Stimulated activated CD4-positive, alpha-beta T cell treated with anti-CD3 and anti-CD28 coated beads, TNF-alpha, amount 100 ng/mL, for 24 hours (primary cell): ENCODE results near the gene HELT.
"Not testable (repeated sequence)": the region's sequence is repeated elsewhere in the genome, so short reads cannot be mapped to it uniquely, and the experiment has no call there.

Experiments used
- DNase-seq, 3 experiments: peaks; one replicate each; pipeline ENCODE4 v3.0.0-alpha.2; 2020; ENCODE audit warnings: low read depth in 3 of 3

HELT gene

GRCh38 chr4:185017964-185018772 lies at the start of gene HELT:
Gene HELT, plus strand, starts transcription at chr4:185018490. Its CDS starts 439 bp downstream, at chr4:185018929.
- DNase-seq: no peak

GRCh38 chr4:184968784-184969201 lies 49.5 kb upstream of the HELT start:
- DNase-seq: no peak

GRCh38 chr4:184969610-184970009 lies 48.7 kb upstream of the HELT start:
- no peak for DNase-seq

- DNase-seq: no peak
Measured at GRCh38 chr4:184972991-184973390, 45.3 kb upstream of the HELT start.

- DNase-seq: not testable (repeated sequence)
Measured at GRCh38 chr4:184976348-184976747, 41.9 kb upstream of the HELT start.

GRCh38 chr4:184977747-184978146 lies 40.5 kb upstream of the HELT start:
- DNase-seq: no peak

- DNase-seq: no peak
Measured at GRCh38 chr4:184978211-184978610, 40.1 kb upstream of the HELT start.

GRCh38 chr4:184979461-184980124 lies 38.7 kb upstream of the HELT start:
- DNase-seq: no peak

- DNase-seq: no peak
Measured at GRCh38 chr4:184980261-184980660, 38.0 kb upstream of the HELT start.

GRCh38 chr4:184983672-184984356 lies 34.5 kb upstream of the HELT start:
- DNase-seq: peak; percentile 23 to 73 (median 27)

GRCh38 chr4:184987493-184988031 lies 30.7 kb upstream of the HELT start:
- DNase-seq: no peak

- no peak for DNase-seq
Measured at GRCh38 chr4:184988611-184989010, 29.7 kb upstream of the HELT start.

- not testable (repeated sequence) for DNase-seq
Measured at GRCh38 chr4:184989283-184989682, 29.0 kb upstream of the HELT start.

- not testable (repeated sequence) for DNase-seq
Measured at GRCh38 chr4:184990131-184990530, 28.2 kb upstream of the HELT start.

GRCh38 chr4:184991860-184992259 lies 26.4 kb upstream of the HELT start:
- no peak for DNase-seq

- no peak for DNase-seq
Measured at GRCh38 chr4:184992422-184992821, 25.9 kb upstream of the HELT start.

GRCh38 chr4:184993247-184993646 lies 25.0 kb upstream of the HELT start:
- DNase-seq: no peak

GRCh38 chr4:184994010-184994622 lies 24.2 kb upstream of the HELT start:
- no peak for DNase-seq

- DNase-seq: no peak
Measured at GRCh38 chr4:184994623-184995010, 23.7 kb upstream of the HELT start.

GRCh38 chr4:184997656-184998055 lies 20.6 kb upstream of the HELT start:
- not testable (repeated sequence) for DNase-seq

- no peak for DNase-seq
Measured at GRCh38 chr4:185002784-185003183, 15.5 kb upstream of the HELT start.
